HL-60/S4 (cell line): ENCODE measurements around the gene MYRIP.
"Not testable (repeated sequence)": the region's sequence is repeated elsewhere in the genome, so short reads cannot be mapped to it uniquely, and the experiment has no call there.

Experiments used
- in situ Hi-C: fragments of 300-500 bp; cut with MboI; formaldehyde crosslinking; loops from 2 replicates; pipeline ENCODE4 v1.14.3; 2022; ENCODE audit warnings: low sequenced_read_pairs

Gene MYRIP

GRCh38 chr3:40077828-40078492, 268.6 kb downstream of the MYRIP start:
- in situ Hi-C loops = not testable (repeated sequence)

DNA sequence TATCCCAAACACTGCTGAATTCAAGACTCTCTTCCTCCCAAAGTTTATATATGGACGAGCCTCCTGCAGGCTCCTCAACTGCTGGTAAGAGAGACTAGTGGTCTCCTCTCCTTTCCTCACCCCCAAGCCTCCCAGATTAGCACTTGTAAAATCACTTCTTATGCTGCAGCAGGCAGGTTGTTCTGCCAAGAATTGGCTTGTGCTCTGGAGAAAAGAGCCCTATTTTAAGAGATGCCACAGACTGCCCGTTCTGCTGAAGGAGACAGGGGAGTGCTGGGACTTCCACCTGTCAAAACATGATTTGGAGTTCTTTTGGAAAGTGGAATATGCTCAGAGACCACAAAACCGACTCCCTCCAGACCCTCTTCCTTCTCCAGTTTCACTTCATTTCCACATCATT, 269.2 kb downstream of the MYRIP start:
- in situ Hi-C loops = no loop called here

GRCh38 chr3:40079203-40079846, 269.9 kb downstream of the MYRIP start:
- in situ Hi-C loops = no loop called here

GRCh38 chr3:40079847-40080240, 270.4 kb downstream of the MYRIP start:
- in situ Hi-C loops = no loop called here

- in situ Hi-C loops = no loop called here
Observed at GRCh38 chr3:40083066-40083465, 273.7 kb downstream of the MYRIP start.

DNA sequence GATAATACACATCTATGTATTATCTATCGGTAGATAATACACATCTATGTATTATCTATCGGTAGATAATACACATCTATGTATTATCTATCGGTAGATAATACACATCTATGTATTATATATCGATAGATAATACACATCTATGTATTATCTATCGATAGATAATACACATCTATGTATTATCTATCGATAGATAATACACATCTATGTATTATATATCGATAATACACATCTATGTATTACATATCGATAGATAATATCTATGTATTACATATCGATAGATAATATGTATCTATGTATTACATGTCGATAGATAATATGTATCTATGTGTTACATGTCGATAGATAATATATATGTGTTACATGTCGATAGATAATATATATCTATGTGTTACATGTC, 275.0 kb downstream of the MYRIP start:
- in situ Hi-C loops = not testable (repeated sequence)

DNA sequence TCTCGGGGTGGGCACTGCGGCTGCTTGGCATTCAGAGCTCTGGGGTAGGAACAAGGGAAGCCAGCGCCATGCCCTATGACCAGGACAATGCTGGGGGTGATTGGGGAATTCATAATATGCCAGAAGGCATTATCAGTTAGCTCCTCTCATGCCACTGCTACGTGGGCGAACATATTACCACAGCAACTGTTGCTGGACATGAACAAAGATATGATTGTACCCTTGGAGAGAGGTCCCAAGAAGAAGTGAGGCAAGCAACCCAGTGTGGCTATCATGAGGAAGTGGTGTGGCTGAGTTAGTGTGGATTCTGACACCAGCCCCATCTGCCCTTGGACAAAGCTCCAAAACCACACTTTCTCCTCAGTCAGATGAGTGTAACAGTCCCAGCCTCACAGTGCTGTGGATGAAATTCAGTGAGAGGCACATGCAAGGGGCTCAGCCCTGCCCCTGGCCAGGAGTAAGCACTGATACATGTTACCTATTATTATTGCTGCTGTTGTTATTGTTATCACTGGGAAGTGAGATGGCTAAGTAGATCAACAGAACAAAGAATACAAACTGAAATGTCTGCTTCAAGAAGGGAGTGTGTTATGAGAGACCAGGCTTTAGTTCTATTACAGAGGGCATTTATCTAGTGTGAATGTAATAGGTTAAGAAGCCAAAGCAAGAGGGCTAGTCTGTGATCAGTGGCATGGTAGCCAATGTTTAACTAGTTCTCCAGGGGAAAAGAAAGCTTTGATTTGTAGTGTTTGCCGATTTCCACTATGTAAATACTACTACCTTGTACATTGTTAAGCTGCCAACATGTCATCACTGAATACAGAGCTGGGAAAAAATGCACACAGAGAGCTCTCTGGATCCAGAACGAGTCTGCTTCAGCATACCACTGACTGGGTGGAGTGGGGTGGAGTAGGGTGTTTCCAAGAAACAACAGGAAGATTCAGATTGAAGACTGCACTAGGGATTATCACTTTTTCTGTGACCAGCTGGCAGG, 277.8 kb downstream of the MYRIP start:
- in situ Hi-C loops = no loop called here

- in situ Hi-C loops = no loop called here
Observed at GRCh38 chr3:40088527-40089170, 279.2 kb downstream of the MYRIP start.

DNA sequence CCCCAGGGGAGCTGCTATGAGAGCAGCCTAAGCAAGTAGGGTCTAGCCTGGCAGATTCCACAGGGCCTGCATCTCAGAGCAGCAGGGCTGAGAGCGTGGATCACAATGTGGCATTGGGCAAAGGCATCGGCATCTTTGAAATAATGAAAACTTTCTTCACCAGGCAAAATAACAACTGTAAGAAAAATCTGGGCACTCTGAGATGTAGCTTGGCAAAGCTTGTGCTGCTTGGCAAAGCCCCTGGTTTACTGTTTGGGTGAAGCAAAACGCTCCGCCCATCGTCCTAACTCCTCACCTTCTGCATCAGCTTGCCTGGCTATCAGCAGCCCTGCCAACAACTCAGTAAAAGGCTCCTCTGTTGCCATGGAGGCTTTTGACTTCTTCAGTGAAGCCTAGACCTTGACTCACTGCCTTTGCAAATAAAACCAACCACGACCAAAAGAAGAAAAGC, 287.3 kb downstream of the MYRIP start:
- in situ Hi-C loops = no loop called here

DNA sequence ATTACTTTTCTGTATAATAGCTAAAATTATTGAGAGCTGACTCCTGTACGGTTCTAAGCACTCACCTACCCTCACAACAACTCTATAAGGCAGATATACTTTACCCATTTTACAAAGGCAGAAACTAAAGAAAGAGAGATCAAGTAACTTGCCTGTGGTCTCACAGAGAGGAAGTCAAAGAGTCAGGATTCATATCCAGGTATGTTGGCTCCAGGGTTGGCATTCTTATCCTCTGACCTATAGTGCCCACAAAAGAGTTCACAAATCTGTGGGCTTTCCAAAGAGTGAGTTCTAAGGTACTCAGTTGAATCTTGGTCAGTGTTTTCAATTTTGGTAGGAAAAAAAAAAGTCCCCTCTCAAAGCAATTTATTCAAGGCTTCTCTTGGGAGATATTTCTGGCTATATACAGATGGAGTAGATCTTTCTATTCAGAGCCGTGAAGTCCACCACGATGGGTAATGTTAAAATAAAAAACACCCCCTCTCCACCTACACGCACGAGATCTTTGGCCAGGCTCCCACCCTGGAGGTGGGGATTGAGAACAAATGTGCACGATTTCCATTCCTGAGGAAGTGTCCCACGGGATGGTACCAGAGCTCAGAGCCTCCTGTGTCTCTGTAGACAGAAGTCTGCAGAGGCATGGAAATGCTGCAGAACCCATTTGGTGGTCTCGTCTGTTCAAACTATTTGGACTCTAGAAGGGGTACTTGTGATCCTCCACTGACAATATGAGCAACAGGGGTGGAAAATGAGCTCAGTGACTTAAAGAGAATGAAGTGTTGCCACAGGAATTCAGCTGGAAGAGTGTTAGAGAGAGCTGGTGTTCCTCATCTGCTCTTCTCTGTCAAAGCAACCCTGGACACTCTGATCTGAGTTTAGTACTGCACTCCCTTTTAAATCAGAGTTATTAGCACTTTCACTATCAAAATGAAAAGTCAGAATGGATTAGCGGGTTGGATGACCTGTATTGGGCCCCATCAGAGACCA, 288.0 kb downstream of the MYRIP start:
- in situ Hi-C loops = no loop called here

DNA sequence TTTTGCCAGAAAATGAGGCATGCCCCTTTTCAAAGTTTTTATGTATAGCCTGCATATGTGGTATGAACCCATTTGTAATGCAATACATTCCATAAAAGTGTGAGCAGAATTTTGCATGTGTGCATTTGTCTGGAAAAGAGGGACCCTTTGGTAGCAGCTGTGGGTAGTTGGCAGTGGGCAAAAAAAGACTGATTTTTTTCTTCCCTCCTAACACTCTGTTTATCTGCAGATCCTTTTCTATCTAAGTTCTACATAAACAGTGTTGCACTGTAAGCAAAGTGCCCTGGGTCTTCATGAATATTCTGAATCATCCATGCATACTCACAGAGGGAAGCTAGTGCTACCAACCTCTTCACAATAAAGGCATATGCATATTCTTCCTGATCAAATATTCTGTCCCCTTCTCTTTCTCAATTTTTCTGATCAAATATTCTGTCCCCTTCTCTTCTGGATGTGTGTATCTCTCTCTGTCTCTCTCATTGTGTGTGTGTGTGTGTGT, 288.9 kb downstream of the MYRIP start:
- in situ Hi-C loops = no loop called here

GRCh38 chr3:40099871-40100270, 290.5 kb downstream of the MYRIP start:
- in situ Hi-C loops = no loop called here

- in situ Hi-C loops = no loop called here
Observed at GRCh38 chr3:40102182-40102581, 292.8 kb downstream of the MYRIP start.

GRCh38 chr3:40103829-40104228, 294.4 kb downstream of the MYRIP start:
- in situ Hi-C loops = no loop called here

- in situ Hi-C loops = no loop called here
Observed at GRCh38 chr3:40104441-40104840, 295.0 kb downstream of the MYRIP start.

- in situ Hi-C loops = no loop called here
Observed at GRCh38 chr3:40108643-40109042, 299.2 kb downstream of the MYRIP start.

GRCh38 chr3:40109641-40110490, 300.5 kb downstream of the MYRIP start:
- in situ Hi-C loops = no loop called here

DNA sequence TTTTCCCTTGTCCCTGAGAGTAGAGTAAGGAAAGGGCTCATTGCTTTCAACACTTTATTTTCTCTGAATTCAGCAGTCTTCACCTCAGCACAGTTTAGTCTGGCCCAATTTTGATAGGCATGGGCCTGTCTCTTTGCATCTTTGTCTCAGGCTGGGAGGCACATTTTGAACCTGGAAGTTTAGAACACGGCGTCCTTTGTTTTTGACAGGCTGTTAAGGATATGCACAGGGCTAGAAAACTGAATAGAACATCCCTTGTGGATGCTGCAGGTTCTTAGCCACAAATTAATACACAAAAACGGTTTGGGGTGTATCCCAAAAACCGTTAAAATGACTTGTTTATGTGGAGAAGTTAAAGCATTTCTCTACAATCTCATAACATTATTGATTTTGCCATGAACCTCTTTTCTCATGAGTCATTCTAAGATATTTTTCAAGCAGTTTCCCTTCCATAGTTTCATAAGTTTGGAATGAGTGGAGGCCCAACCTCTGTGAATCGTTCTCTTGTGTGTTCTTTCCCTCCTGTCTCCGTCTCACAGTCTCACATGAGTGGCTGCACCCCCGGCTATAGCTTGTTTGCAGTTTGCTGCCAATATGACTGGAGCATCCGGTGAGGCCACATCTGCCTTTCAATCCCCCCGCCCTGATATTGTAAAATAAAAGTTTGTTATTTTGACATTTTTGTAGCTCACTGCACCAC, 307.2 kb downstream of the MYRIP start:
- in situ Hi-C loops = no loop called here
